HFFc6 (cell line): ENCODE results near the gene GLIS2. TPM values are rescaled to one million over a fixed set of nuclear protein-coding genes. Genes with fewer than 3 reads are reported as not detected.

Experiments
- DNase-seq: peaks from one replicate; pipeline ENCODE4 v3.0.0-alpha.2; 2018
- H3K27ac Mint-ChIP-seq: 2 replicates; pipeline ENCODE4 v1.8.0; 2020; ENCODE audit warnings: mild to moderate bottlenecking, mixed read lengths
- H3K27me3 Mint-ChIP-seq: 2 replicates; pipeline ENCODE4 v1.8.0; 2021; ENCODE audit warnings: mild to moderate bottlenecking, moderate library complexity, mixed read lengths; ENCODE audit not compliant: insufficient read depth
- H3K36me3 Mint-ChIP-seq: 2 replicates; pipeline ENCODE4 v1.8.0; 2021; ENCODE audit warnings: low read depth, mixed read lengths
- H3K4me1 Mint-ChIP-seq: 2 replicates; pipeline ENCODE4 v1.8.0; 2020; ENCODE audit warnings: low read depth, mixed read lengths
- H3K4me3 Mint-ChIP-seq: 2 replicates; pipeline ENCODE4 v1.8.0; 2020; ENCODE audit warnings: mild to moderate bottlenecking, moderate library complexity, mixed read lengths
- H3K9me3 Mint-ChIP-seq: 2 replicates; pipeline ENCODE4 v1.8.0; 2020; ENCODE audit warnings: mild to moderate bottlenecking, mixed read lengths
- total RNA-seq, 6 experiments: library from RNA; stranded (reverse); fragmentation: NEBNext Ultra II Directional; extraction: Animal tissue kit (Norgen Biotek cat#: 25700); gene quantifications; 2 replicates in 1 of 6; 3 replicates in 5 of 6; pipeline ENCODE4 v1.2.3, GENCODE V29; 2021
- TF ChIP-seq, protein P1 (sequence below): fragments of 200-600 bp; sonication (generic); IDR thresholded peaks from 2 replicates; pipeline ENCODE4 v1.5.0; 2021; ENCODE audit warnings: antibody characterized with exemption, mild to moderate bottlenecking

Gene GLIS2
- total RNA-seq, 6 experiments from 2014 or later = 21.9 to 26.0 (median 23.5) TPM

DNA sequence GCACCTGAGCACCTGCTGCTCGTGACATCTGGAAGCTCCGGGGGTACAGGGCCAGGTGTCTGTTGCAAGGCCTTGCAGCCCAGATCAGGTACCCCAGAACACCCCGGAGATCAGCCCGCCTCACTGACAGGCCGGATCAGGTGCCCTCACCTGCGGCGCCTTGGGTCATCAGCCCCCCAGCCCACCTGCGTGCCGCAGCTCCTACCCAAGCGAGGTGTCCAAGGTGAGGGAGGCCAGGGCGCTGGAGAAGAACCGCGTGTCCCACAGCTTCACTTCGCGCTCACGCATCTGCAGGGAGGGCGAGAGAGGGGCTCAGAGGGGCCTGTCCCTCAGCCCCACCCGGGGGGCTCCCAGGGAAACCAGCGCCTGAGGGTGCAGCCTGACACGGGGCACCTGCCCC lies 71.9 kb downstream of the GLIS2 start:
- DNase-seq = no peak
- Mint-ChIP-seq H3K9me3 (peaks cover 6% of the 10 kb centered on the region; the same call in 1 of the 2 replicates), H3K27me3 (peaks cover 34% of the 10 kb centered on the region), H3K4me3 (peak overlapping the region; percentile 15; the same call in 1 of the 2 replicates), H3K27ac (no peak overlapping the region; the same call in 1 of the 2 replicates), H3K36me3 (no peaks in the 10 kb centered on the region), H3K4me1 (peaks cover 66% of the 10 kb centered on the region)
- TF ChIP-seq, protein P1, sequence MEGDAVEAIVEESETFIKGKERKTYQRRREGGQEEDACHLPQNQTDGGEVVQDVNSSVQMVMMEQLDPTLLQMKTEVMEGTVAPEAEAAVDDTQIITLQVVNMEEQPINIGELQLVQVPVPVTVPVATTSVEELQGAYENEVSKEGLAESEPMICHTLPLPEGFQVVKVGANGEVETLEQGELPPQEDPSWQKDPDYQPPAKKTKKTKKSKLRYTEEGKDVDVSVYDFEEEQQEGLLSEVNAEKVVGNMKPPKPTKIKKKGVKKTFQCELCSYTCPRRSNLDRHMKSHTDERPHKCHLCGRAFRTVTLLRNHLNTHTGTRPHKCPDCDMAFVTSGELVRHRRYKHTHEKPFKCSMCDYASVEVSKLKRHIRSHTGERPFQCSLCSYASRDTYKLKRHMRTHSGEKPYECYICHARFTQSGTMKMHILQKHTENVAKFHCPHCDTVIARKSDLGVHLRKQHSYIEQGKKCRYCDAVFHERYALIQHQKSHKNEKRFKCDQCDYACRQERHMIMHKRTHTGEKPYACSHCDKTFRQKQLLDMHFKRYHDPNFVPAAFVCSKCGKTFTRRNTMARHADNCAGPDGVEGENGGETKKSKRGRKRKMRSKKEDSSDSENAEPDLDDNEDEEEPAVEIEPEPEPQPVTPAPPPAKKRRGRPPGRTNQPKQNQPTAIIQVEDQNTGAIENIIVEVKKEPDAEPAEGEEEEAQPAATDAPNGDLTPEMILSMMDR = no peak

DNA sequence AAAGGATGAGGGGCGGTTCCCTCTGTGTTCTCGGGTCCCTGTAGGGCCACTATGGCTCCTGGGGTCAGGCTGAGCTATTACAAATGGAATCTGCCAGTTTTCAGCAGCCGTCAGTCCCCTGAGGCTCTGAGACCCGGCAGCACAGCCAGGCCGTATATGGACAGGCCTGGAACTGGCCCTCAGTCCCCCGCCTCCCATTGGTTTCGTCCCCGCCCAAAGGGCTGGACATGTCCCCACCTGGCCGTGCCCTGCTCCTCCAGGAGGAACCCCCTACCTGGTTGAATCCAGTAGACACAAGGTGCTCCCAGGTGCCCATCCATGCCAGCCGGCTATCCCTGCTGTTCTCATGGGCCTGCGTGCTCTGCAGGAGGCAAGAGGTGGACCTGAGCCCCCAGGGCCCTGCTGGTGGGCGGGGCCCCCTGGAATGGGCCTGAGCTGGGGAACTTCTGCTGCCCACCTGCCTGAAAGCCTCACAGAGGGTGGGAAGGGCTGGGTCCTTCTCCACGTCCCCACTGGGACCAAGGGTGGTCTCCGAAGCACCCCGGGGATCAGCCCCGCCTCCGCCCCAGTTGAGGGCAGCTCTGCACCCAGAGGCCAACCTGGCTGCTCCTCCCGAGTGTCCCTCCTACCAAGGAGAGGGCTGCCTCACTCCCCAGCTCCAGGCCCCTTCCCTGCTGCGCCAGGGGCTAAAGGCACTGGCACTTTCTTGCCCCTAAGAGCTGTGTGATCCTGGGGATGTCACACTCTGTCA lies 72.6 kb downstream of the GLIS2 start:
- Mint-ChIP-seq H3K9me3 (peaks cover 6% of the 10 kb centered on the region; the same call in 1 of the 2 replicates), H3K27ac (peak overlapping the region; percentile 64), H3K36me3 (no peaks in the 10 kb centered on the region), H3K4me1 (peaks cover 66% of the 10 kb centered on the region), H3K4me3 (peak overlapping the region; percentile 34; the same call in 1 of the 2 replicates), H3K27me3 (peaks cover 33% of the 10 kb centered on the region)
- TF ChIP-seq, protein P1 = no peak
- peak; percentile 48 for DNase-seq

Other genes starting within 250 kb of the GLIS2 start
- 10 to 100 TPM; 20.8 to 24.8 (median 22.6) TPM for gene ADCY9, start 199.6 kb upstream of the GLIS2 start, total RNA-seq
- not detected for gene SRL, start 74.0 kb upstream of the GLIS2 start, total RNA-seq
- gene TFAP4, start 43.0 kb upstream of the GLIS2 start, total RNA-seq = 10 to 100 TPM in 3 of 6 experiments, 1 to 10 TPM in 3; 8.3 to 11.7 (median 10.1) TPM
- 10 to 100 TPM; 44.9 to 50.8 (median 46.1) TPM for gene PAM16, start 35.3 kb downstream of the GLIS2 start, total RNA-seq
- 100 to 1,000 TPM in 4 of 6 experiments, 10 to 100 TPM in 2; 92.0 to 131 (median 103) TPM for gene VASN, start 55.8 kb downstream of the GLIS2 start, total RNA-seq
- 10 to 100 TPM; 12.1 to 20.9 (median 17.2) TPM for gene CORO7, start 100.5 kb downstream of the GLIS2 start, total RNA-seq
- gene DNAJA3, start 109.8 kb downstream of the GLIS2 start, total RNA-seq = 10 to 100 TPM; 40.8 to 54.4 (median 45.1) TPM
- 10 to 100 TPM; 26.2 to 37.2 (median 33.7) TPM for gene NMRAL1, start 158.6 kb downstream of the GLIS2 start, total RNA-seq
- gene HMOX2, start 160.3 kb downstream of the GLIS2 start, total RNA-seq = 10 to 100 TPM; 45.2 to 60.5 (median 54.9) TPM
- gene CDIP1, start 222.7 kb downstream of the GLIS2 start, total RNA-seq = 1 to 10 TPM; 5.0 to 8.3 (median 6.4) TPM
- gene C16orf96, start 240.3 kb downstream of the GLIS2 start, total RNA-seq = not detected